HEK293 (cell line): Measurements from ENCODE around the gene CWC25.

Source experiments
- SETDB1 ChIP-seq: IDR thresholded peaks from one replicate; pipeline ENCODE4 v1.6.1; 2017; ENCODE audit warnings: mild to moderate bottlenecking, low read length, moderate library complexity, mixed read lengths; ENCODE audit not compliant: insufficient read length
- ZNF132 ChIP-seq: fragments of 450-650 bp; formaldehyde crosslinking; IDR thresholded peaks from 2 replicates; pipeline ENCODE4 v1.5.1; 2017; ENCODE audit warnings: missing biosample characterization, missing genetic modification characterization, borderline replicate concordance
- ZNF140 ChIP-seq: fragments of 450-650 bp; formaldehyde crosslinking; IDR thresholded peaks from 2 replicates; pipeline ENCODE4 v1.5.1; 2016; ENCODE audit warnings: missing biosample characterization, missing genetic modification characterization
- ZNF311 ChIP-seq: fragments of 450-650 bp; formaldehyde crosslinking; IDR thresholded peaks from 2 replicates; pipeline ENCODE4 v1.5.1; 2017; ENCODE audit warnings: missing biosample characterization, missing genetic modification characterization, borderline replicate concordance
- TF ChIP-seq, protein P1 (sequence below): fragments of 450-650 bp; formaldehyde crosslinking; IDR thresholded peaks from 2 replicates; pipeline ENCODE4 v1.5.1; 2016; ENCODE audit warnings: missing biosample characterization, missing genetic modification characterization
- TF ChIP-seq, protein P2 (sequence below): fragments of 450-650 bp; formaldehyde crosslinking; conservative IDR thresholded peaks from 2 replicates; pipeline ENCODE4 v1.5.1; 2016; ENCODE audit warnings: low read depth, missing biosample characterization, missing genetic modification characterization
- TF ChIP-seq, protein P3 (sequence below): fragments of 450-650 bp; formaldehyde crosslinking; IDR thresholded peaks from 2 replicates; pipeline ENCODE4 v1.5.1; 2016; ENCODE audit warnings: missing biosample characterization, missing genetic modification characterization
- TF ChIP-seq, protein P4 (sequence below): fragments of 450-650 bp; formaldehyde crosslinking; IDR thresholded peaks from 2 replicates; pipeline ENCODE4 v1.5.1; 2016; ENCODE audit warnings: missing biosample characterization, missing genetic modification characterization, low read depth

GRCh38 chr17:38867968-38868816 is 43.1 kb upstream of the CWC25 start:
- TF ChIP-seq, protein P1, sequence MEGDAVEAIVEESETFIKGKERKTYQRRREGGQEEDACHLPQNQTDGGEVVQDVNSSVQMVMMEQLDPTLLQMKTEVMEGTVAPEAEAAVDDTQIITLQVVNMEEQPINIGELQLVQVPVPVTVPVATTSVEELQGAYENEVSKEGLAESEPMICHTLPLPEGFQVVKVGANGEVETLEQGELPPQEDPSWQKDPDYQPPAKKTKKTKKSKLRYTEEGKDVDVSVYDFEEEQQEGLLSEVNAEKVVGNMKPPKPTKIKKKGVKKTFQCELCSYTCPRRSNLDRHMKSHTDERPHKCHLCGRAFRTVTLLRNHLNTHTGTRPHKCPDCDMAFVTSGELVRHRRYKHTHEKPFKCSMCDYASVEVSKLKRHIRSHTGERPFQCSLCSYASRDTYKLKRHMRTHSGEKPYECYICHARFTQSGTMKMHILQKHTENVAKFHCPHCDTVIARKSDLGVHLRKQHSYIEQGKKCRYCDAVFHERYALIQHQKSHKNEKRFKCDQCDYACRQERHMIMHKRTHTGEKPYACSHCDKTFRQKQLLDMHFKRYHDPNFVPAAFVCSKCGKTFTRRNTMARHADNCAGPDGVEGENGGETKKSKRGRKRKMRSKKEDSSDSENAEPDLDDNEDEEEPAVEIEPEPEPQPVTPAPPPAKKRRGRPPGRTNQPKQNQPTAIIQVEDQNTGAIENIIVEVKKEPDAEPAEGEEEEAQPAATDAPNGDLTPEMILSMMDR (tag by site-specific recombination) = no peak
- TF ChIP-seq SETDB1 = no peak
- TF ChIP-seq ZNF311 (tag by site-specific recombination) = no peak
- TF ChIP-seq, protein P2, sequence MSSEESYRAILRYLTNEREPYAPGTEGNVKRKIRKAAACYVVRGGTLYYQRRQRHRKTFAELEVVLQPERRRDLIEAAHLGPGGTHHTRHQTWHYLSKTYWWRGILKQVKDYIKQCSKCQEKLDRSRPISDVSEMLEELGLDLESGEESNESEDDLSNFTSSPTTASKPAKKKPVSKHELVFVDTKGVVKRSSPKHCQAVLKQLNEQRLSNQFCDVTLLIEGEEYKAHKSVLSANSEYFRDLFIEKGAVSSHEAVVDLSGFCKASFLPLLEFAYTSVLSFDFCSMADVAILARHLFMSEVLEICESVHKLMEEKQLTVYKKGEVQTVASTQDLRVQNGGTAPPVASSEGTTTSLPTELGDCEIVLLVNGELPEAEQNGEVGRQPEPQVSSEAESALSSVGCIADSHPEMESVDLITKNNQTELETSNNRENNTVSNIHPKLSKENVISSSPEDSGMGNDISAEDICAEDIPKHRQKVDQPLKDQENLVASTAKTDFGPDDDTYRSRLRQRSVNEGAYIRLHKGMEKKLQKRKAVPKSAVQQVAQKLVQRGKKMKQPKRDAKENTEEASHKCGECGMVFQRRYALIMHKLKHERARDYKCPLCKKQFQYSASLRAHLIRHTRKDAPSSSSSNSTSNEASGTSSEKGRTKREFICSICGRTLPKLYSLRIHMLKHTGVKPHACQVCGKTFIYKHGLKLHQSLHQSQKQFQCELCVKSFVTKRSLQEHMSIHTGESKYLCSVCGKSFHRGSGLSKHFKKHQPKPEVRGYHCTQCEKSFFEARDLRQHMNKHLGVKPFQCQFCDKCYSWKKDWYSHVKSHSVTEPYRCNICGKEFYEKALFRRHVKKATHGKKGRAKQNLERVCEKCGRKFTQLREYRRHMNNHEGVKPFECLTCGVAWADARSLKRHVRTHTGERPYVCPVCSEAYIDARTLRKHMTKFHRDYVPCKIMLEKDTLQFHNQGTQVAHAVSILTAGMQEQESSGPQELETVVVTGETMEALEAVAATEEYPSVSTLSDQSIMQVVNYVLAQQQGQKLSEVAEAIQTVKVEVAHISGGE (tag by site-specific recombination) = no peak
- TF ChIP-seq ZNF132 (tag by site-specific recombination) = no peak
- TF ChIP-seq, protein P3, sequence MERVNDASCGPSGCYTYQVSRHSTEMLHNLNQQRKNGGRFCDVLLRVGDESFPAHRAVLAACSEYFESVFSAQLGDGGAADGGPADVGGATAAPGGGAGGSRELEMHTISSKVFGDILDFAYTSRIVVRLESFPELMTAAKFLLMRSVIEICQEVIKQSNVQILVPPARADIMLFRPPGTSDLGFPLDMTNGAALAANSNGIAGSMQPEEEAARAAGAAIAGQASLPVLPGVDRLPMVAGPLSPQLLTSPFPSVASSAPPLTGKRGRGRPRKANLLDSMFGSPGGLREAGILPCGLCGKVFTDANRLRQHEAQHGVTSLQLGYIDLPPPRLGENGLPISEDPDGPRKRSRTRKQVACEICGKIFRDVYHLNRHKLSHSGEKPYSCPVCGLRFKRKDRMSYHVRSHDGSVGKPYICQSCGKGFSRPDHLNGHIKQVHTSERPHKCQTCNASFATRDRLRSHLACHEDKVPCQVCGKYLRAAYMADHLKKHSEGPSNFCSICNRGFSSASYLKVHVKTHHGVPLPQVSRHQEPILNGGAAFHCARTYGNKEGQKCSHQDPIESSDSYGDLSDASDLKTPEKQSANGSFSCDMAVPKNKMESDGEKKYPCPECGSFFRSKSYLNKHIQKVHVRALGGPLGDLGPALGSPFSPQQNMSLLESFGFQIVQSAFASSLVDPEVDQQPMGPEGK (tag by site-specific recombination) = no peak
- TF ChIP-seq, protein P4, sequence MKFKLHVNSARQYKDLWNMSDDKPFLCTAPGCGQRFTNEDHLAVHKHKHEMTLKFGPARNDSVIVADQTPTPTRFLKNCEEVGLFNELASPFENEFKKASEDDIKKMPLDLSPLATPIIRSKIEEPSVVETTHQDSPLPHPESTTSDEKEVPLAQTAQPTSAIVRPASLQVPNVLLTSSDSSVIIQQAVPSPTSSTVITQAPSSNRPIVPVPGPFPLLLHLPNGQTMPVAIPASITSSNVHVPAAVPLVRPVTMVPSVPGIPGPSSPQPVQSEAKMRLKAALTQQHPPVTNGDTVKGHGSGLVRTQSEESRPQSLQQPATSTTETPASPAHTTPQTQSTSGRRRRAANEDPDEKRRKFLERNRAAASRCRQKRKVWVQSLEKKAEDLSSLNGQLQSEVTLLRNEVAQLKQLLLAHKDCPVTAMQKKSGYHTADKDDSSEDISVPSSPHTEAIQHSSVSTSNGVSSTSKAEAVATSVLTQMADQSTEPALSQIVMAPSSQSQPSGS = no peak
- no peak for TF ChIP-seq ZNF140 (tag by site-specific recombination)
